Left colon (tissue), 2 donors: ENCODE data around the gene NAT16. TPM values are rescaled to one million over a fixed set of nuclear protein-coding genes. Genes with fewer than 3 reads are reported as not detected.
"Not testable (repeated sequence)": the region's sequence is repeated elsewhere in the genome, so short reads cannot be mapped to it uniquely, and the experiment has no call there.

ENCODE experiments used
- ATAC-seq: fragments of 200-7000 bp; cut with Tn5 transposase; one replicate; pipeline ENCODE4 v1.9.1; 2020; ENCODE audit warnings: mild to moderate bottlenecking, moderate library complexity
- DNase-seq, 2 donors: peaks; one replicate each; pipeline ENCODE4 v3.0.0-alpha.2; 2020
- intact Hi-C, 2 donors: fragments of 100-400 bp; cut with DNase I in 1 of 2; cut with micrococcal nuclease in 1 of 2; formaldehyde crosslinking; loops; one replicate each; pipeline versions ENCODE4 v1.11.2 to v1.14.0; 2022; cut with DNase I, micrococcal nuclease
- microRNA-seq, 2 donors: library from miRNA; unstranded; fragments of <30 nt; microRNA quantifications; one replicate each; pipeline versions ENCODE4 v1.1.0 to v1.2.0, GENCODE V29; 2020
- total RNA-seq, 2 donors: library from RNA; stranded (reverse); fragmentation: NEBNext Ultra II Directional; extraction: Animal tissue kit (Norgen Biotek cat#: 25700); gene quantifications; one replicate each; pipeline ENCODE4 v1.2.1, GENCODE V29; 2021
- donor health status: DM: no; HTN: no; CAD: no.
- donor health status: DM: yes; HTN: yes; CAD: no.

Gene NAT16
- total RNA-seq, 2 donors from 2014 or later, result not detected

DNA sequence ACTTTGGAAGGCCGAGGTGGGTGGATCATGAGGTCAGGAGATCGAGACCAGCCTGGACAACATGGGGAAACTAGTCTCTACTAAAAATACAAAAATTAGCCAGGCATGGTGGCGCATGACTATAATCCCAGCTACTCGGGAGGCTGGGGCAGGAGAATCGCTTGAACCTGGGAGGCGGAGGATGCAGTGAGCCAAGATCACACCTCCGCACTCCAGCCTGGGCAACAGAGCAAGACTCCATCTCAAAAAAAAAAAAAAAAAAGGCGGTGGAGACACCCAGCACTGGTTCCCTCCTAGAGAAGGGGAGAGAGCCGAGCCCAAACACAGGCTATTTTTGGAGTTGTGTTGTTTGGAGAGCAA, 58.5 kb downstream of the NAT16 start:
- intact Hi-C loops, ATAC-seq: not testable (repeated sequence)

More for the DNA sequence above, 58.5 kb downstream of the NAT16 start:
- DNase-seq, result not testable (repeated sequence)

Small RNA genes lying within 50 kb of the gene (microRNA-seq; reads per million reads assigned to microRNA genes)
- 0 to 0.53 reads per million in 2 donors for gene MIR4653

Other genes with a start within 250 kb of the NAT16 start
- 100 to 1,000 TPM; 144 to 185 TPM for gene MUC3A, start 230.8 kb downstream of the NAT16 start, total RNA-seq
- gene MUC12, start 210.7 kb downstream of the NAT16 start, total RNA-seq, result 1,000 to 10,000 TPM in 1 of 2 donors, 100 to 1,000 TPM in 1; 428 to 2,027 TPM
- 10 to 100 TPM; 12.1 to 42.2 TPM for gene MUC17, start 160.2 kb downstream of the NAT16 start, total RNA-seq
- 10 to 100 TPM; 36.2 to 43.3 TPM for gene TRIM56, start 94.8 kb downstream of the NAT16 start, total RNA-seq
- gene SERPINE1, start 53.2 kb downstream of the NAT16 start, total RNA-seq, result 1 to 10 TPM; 1.8 to 3.1 TPM
- gene AP1S1, start 25.8 kb downstream of the NAT16 start, total RNA-seq, result 10 to 100 TPM; 70.5 to 84.8 TPM
- gene VGF, start 14.7 kb downstream of the NAT16 start, total RNA-seq, result under 1 TPM; 0.40 to 0.73 TPM
- 10 to 100 TPM; 43.1 to 62.4 TPM for gene MOGAT3, start 20.7 kb upstream of the NAT16 start, total RNA-seq
- 10 to 100 TPM; 81.9 to 85.9 TPM for gene PLOD3, start 37.3 kb upstream of the NAT16 start, total RNA-seq
- gene ZNHIT1, start 37.9 kb upstream of the NAT16 start, total RNA-seq, result 10 to 100 TPM; 85.3 to 92.9 TPM
- gene CLDN15, start 57.5 kb upstream of the NAT16 start, total RNA-seq, result 10 to 100 TPM; 22.1 to 30.8 TPM
- 100 to 1,000 TPM; 150 to 156 TPM for gene FIS1, start 64.8 kb upstream of the NAT16 start, total RNA-seq
- 1 to 10 TPM; 6.0 to 9.1 TPM for gene IFT22, start 141.5 kb upstream of the NAT16 start, total RNA-seq
- not detected for gene COL26A1, start 182.6 kb upstream of the NAT16 start, total RNA-seq